Sigmoid colon (tissue), 7 donors: ENCODE measurements around the gene OR1E1. TPM values are rescaled to one million over a fixed set of nuclear protein-coding genes. Genes with fewer than 3 reads are reported as not detected.
"Not testable (repeated sequence)": the region's sequence is repeated elsewhere in the genome, so short reads cannot be mapped to it uniquely, and the experiment has no call there.

Experiments used
- DNase-seq: peaks from one replicate; pipeline ENCODE4 v3.0.0-alpha.2; 2019
- H3K27ac ChIP-seq, 4 donors: fragments of 200-600 bp; sonication (generic); one replicate each; pipeline ENCODE4 v1.5.1; 2016 to 2019; ENCODE audit warnings: mild to moderate bottlenecking in 1 of 4
- H3K27me3 ChIP-seq, 3 donors: fragments of 200-600 bp; sonication (generic); one replicate each; pipeline ENCODE4 v1.5.1; 2019; ENCODE audit warnings: mild to moderate bottlenecking in 1 of 3
- H3K36me3 ChIP-seq, 4 donors: fragments of 200-600 bp; sonication (generic); one replicate each; pipeline ENCODE4 v1.5.1; 2016 to 2019
- H3K4me1 ChIP-seq, 4 donors: fragments of 200-600 bp; sonication (generic); one replicate each; pipeline ENCODE4 v1.5.1; 2017 to 2019
- H3K4me3 ChIP-seq, 4 donors: fragments of 200-600 bp; sonication (generic); one replicate each; pipeline ENCODE4 v1.5.1; 2017 to 2019; ENCODE audit warnings: mild to moderate bottlenecking in 2 of 4, moderate library complexity in 1 of 4
- H3K9me3 ChIP-seq, 4 donors: fragments of 200-600 bp in 3 of 4; sonication (generic) in 3 of 4; one replicate each; pipeline versions ENCODE4 v1.5.1 to v1.6.1; 2013 to 2019
- CTCF ChIP-seq, 4 experiments: fragments of 450-650 bp in 3 of 4; fragments of 200-600 bp in 1 of 4; IDR thresholded peaks; one replicate each; pipeline ENCODE4 v1.5.1; 2016 to 2019; ENCODE audit warnings: antibody characterized with exemption in 4 of 4, mild to moderate bottlenecking in 3 of 4, moderate library complexity in 2 of 4
- EP300 ChIP-seq, 4 donors: sonication (generic); formaldehyde crosslinking; IDR thresholded peaks; one replicate each; pipeline ENCODE4 v1.6.1; 2017; ENCODE audit warnings: antibody characterized with exemption in 4 of 4
- POLR2A ChIP-seq, 2 donors: fragments of 450-650 bp; IDR thresholded peaks; one replicate each; pipeline ENCODE4 v1.6.1; 2016; ENCODE audit warnings: antibody characterized with exemption in 2 of 2, mild to moderate bottlenecking in 2 of 2, moderate library complexity in 2 of 2
- POLR2AphosphoS5 ChIP-seq, 4 donors: sonication (generic); formaldehyde crosslinking; IDR thresholded peaks; one replicate each; pipeline ENCODE4 v1.6.1; 2017; ENCODE audit warnings: antibody characterized with exemption in 4 of 4
- WGBS, 2 donors: extraction: QIAGEN DNeasy Blood & Tissue Kit; methylation state at CpG; one replicate each; pipeline ENCODE4 v1.1.7; 2013; 5-methylcytosine and 5-hydroxymethylcytosine counted together
- intact Hi-C: fragments of 100-400 bp; cut with DNase I; formaldehyde crosslinking; loops from one replicate; pipeline ENCODE4 v1.15.1; 2023
- polyA plus RNA-seq, 3 donors: library from polyadenylated mRNA; stranded (reverse); fragments of 200-250 nt; gene quantifications; one replicate each; pipeline ENCODE4 v1.2.3, GENCODE V29; 2013
- small RNA-seq, 3 donors: library from RNA; depleted of rRNA; stranded (forward); fragments of <200 nt; gene quantifications; one replicate each; pipeline ENCODE3, GENCODE V24; 2016
- total RNA-seq, 4 donors: library from RNA; depleted of rRNA; stranded (reverse); fragments of >200 nt; gene quantifications; one replicate each; pipeline ENCODE4 v1.1.0, GENCODE V29; 2016
- donor health status: healthy with polysubstance abuse.
- donor health status: Bipolar disorder and iron deficiency.
- donor health status: healthy.

Gene OR1E1
- total and polyA plus RNA-seq, 7 donors: 0.33 TPM; not detected in 6

- no peak for DNase-seq
- intact Hi-C loops: no loop called here
- Histone ChIP-seq H3K27ac (no peak overlapping the region), H3K27me3 (no peaks in the 10 kb centered on the region), H3K9me3 (peaks cover 0 to 2% (median 0%) of the 10 kb centered on the region in 4 donors), H3K36me3 (no peaks in the 10 kb centered on the region), H3K4me1 (no peaks in the 10 kb centered on the region), H3K4me3 (no peak overlapping the region)
- 66 to 75% methylated on average over 8 of the region's 8 CpGs for WGBS, 2 donors
- TF ChIP-seq POLR2A (IDR thresholded peaks at IDR 0.05) (no peak), POLR2AphosphoS5 (IDR thresholded peaks at IDR 0.05) (no peak), CTCF (IDR thresholded peaks at IDR 0.05) (no peak), EP300 (IDR thresholded peaks at IDR 0.05) (no peak)
These were observed 19.9 kb downstream of the OR1E1 start for GRCh38 chr17:3378321-3378720.

- intact Hi-C loops, H3K4me3 ChIP-seq, H3K27me3 ChIP-seq, H3K4me1 ChIP-seq, H3K27ac ChIP-seq, H3K36me3 ChIP-seq, H3K9me3 ChIP-seq, DNase-seq: not testable (repeated sequence)
- WGBS, 2 donors: 92 to 93% methylated on average over 31 of the region's 31 CpGs
These were observed 27.0 kb downstream of the OR1E1 start for GRCh38 chr17:3371167-3371566.

Small RNA genes within 50 kb of the gene (small RNA-seq; reads per million reads assigned to genes)
- gene OR1AC1P: 0 reads per million in 3 donors

Other genes starting within 250 kb of the OR1E1 start
- gene OR1A2, start 200.9 kb downstream of the OR1E1 start, total RNA-seq: not detected
- not detected for gene OR1A2, start 200.9 kb downstream of the OR1E1 start, polyA plus RNA-seq
- gene OR1A1, start 190.7 kb downstream of the OR1E1 start, total RNA-seq: not detected
- not detected for gene OR1A1, start 190.7 kb downstream of the OR1E1 start, polyA plus RNA-seq
- not detected for gene OR3A1, start 100.0 kb downstream of the OR1E1 start, total RNA-seq
- not detected for gene OR3A1, start 100.0 kb downstream of the OR1E1 start, polyA plus RNA-seq
- gene OR3A2, start 12.1 kb downstream of the OR1E1 start, total RNA-seq: under 1 TPM in 1 of 4 donors, not detected in 3; 0.27 TPM
- gene OR3A2, start 12.1 kb downstream of the OR1E1 start, polyA plus RNA-seq: under 1 TPM in 1 of 3 donors, not detected in 2; 0.31 TPM
- not detected for gene OR3A3, start 13.0 kb upstream of the OR1E1 start, total RNA-seq
- not detected for gene OR3A3, start 13.0 kb upstream of the OR1E1 start, polyA plus RNA-seq
- gene OR1E2, start 35.4 kb upstream of the OR1E1 start, total RNA-seq: not detected
- gene OR1E2, start 35.4 kb upstream of the OR1E1 start, polyA plus RNA-seq: not detected
- gene SPATA22, start 73.4 kb upstream of the OR1E1 start, total RNA-seq: under 1 TPM in 2 of 4 donors, not detected in 2; 0.36 to 0.55 TPM
- under 1 TPM in 1 of 3 donors, not detected in 2; 0.06 TPM for gene SPATA22, start 73.4 kb upstream of the OR1E1 start, polyA plus RNA-seq
- 1 to 10 TPM in 3 of 4 donors, under 1 TPM in 1; 0.95 to 8.0 (median 2.9) TPM for gene ASPA, start 77.6 kb upstream of the OR1E1 start, total RNA-seq
- gene ASPA, start 77.6 kb upstream of the OR1E1 start, polyA plus RNA-seq: 1 to 10 TPM in 2 of 3 donors, under 1 TPM in 1; 0.69 to 1.8 (median 1.1) TPM
- 1 to 10 TPM in 1 of 4 donors, under 1 TPM in 3; 0.14 to 3.3 (median 0.26) TPM for gene TRPV3, start 159.4 kb upstream of the OR1E1 start, total RNA-seq
- 1 to 10 TPM; 1.8 to 3.2 (median 3.1) TPM for gene TRPV3, start 159.4 kb upstream of the OR1E1 start, polyA plus RNA-seq
- 1 to 10 TPM; 3.5 to 8.0 (median 5.5) TPM for gene TRPV1, start 211.0 kb upstream of the OR1E1 start, total RNA-seq
- gene TRPV1, start 211.0 kb upstream of the OR1E1 start, polyA plus RNA-seq: 1 to 10 TPM; 2.3 to 5.1 (median 3.0) TPM
- gene SHPK, start 237.8 kb upstream of the OR1E1 start, total RNA-seq: 1 to 10 TPM; 5.8 to 8.0 (median 7.0) TPM
- gene SHPK, start 237.8 kb upstream of the OR1E1 start, polyA plus RNA-seq: 10 to 100 TPM in 1 of 3 donors, 1 to 10 TPM in 2; 7.8 to 12.7 (median 7.9) TPM
- gene CTNS, start 238.3 kb upstream of the OR1E1 start, total RNA-seq: 10 to 100 TPM; 13.3 to 26.0 (median 18.0) TPM
- gene CTNS, start 238.3 kb upstream of the OR1E1 start, polyA plus RNA-seq: 1 to 10 TPM; 1.8 to 10.0 (median 6.2) TPM